ENCODE measurements around the gene FOLR3.
"Not testable (repeated sequence)": the region's sequence is repeated elsewhere in the genome, so short reads cannot be mapped to it uniquely, and the experiment has no call there.

Gene FOLR3

DNA sequence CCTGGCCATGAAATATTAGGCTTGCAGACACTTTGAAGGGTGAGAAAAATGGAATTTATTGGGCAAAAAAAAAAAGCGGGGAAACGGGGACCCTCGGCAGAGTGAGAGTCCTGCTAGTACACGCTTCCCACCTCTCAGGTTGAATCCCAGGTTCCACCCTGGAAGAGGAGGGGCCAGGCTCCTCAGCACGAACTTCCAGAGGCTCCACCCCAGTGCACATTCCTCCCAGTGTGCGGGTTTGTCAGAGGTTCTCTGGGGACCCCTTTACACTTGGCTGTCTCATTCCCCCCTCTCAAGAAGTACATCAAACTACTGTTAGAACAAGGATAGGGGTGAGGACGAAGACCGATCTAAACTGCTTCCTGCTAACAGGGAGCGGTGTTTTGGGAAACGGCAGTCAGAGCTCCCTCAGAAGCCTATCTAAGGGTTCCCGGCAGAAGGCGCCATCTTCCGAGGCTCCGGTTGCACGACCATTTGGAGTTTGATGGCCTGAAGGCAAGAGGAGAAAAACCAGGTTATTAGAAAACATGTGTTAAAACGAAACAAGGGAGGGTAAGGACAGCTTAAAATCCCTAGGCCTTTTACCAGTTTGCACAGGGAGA lies 27.5 kb downstream of the FOLR3 start:
- no peak for DNase-seq (ENCODE audit: low spot score)

DNA sequence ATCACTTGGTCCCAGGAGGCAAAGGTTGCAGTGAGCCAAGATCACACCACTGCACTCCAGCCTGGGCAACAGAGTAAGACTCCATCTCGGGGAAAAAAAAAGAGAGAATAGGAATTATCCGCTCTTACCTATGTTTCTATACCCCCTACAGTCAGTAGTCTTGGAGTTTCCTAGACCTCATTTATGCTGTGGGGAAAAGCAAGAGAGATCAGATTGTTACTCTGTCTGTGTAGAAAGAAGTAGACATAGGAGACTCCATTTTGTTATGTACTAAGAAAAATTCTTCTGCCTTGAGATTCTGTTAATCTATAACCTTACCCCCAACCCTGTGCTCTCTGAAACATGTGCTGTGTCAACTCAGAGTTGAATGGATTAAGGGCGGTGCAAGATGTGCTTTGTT lies 28.7 kb downstream of the FOLR3 start:
- DNase-seq (ENCODE audit: low spot score): not testable (repeated sequence)

DNA sequence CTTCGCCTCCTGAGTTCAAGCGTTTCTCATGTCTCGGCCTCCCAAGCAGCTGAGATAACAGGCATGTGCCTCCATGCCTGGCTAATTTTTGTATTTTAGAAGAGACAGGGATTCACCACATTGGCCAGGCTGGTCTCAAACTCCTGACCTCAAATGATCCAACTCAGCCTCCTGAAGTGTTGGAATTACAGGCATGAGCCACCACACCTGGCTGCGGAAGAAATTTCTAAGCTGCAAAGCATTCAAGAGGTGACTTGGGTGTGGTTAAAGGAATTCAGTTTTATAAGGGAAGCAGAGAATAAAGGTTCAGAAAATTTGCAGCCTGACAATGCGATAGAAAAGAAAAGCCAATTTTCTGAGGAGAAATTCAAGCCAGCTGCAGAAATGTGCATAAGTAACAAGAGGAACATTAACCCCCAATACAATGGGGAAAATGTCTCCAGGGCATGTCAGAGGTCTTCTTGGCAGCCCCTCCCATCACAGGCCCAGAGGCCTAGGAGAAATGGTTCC lies 33.6 kb downstream of the FOLR3 start:
- not testable (repeated sequence) for DNase-seq (ENCODE audit: low spot score)

DNA sequence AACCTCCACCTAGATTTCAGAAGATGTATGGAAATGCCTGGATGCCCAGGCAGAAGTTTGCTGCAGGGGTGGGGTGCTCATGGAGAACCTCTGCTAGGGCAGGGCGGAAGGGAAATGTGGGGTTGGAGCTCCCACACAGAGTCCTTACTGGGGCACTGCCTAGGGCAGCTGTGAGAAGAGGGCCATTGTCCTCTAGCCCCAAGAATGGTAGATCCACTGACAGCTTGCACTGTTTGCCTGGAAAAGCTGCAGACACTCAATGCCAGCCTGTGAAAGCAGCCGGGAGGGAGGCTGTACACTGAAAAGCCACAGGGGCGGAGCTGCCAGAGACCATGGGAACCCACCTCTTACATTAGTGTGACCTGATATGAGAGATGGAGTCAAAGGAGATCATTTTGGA lies 34.2 kb downstream of the FOLR3 start:
- DNase-seq (ENCODE audit: low spot score): not testable (repeated sequence)

DNA sequence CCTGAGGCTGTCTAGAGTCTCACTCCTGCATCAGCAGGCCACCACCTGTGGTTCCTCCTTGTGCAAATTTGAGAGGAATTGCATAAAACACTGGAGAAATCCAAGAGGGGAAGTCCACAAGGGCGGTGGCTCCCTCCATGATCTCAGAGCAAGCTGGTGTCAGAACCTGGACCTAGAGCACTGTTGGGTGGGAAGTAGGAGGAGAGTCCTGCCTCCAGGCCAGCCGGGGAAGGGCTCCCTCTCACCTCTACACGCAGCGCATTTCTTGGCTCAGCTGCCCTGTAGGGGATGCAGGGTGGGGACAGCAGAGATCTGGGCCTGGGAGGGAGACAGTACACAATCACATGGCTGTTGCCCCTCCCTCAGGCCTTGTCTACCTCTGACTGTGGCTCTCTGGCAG lies 36.5 kb downstream of the FOLR3 start:
- not testable (repeated sequence) for DNase-seq (ENCODE audit: low spot score)

DNA sequence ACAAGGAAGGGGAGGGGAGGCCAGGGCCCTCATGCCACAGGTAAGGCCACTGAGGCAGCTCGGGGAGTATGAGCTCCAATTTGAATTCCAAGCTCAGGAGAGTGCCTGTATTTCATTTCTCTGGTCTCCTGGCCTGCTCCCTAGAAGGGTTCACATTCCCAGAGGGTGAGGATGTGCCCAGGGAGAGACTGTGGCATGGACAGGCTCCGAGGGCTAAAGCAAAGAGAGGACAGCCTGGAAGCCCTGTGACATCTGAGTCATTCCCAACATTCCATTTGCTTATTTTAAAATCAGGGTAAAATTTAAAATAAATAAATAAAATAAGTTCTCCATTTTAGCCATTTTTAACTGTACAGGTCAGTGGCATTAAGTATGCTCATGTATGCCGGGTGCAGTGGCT lies 37.8 kb downstream of the FOLR3 start:
- DNase-seq (ENCODE audit: low spot score): no peak

DNA sequence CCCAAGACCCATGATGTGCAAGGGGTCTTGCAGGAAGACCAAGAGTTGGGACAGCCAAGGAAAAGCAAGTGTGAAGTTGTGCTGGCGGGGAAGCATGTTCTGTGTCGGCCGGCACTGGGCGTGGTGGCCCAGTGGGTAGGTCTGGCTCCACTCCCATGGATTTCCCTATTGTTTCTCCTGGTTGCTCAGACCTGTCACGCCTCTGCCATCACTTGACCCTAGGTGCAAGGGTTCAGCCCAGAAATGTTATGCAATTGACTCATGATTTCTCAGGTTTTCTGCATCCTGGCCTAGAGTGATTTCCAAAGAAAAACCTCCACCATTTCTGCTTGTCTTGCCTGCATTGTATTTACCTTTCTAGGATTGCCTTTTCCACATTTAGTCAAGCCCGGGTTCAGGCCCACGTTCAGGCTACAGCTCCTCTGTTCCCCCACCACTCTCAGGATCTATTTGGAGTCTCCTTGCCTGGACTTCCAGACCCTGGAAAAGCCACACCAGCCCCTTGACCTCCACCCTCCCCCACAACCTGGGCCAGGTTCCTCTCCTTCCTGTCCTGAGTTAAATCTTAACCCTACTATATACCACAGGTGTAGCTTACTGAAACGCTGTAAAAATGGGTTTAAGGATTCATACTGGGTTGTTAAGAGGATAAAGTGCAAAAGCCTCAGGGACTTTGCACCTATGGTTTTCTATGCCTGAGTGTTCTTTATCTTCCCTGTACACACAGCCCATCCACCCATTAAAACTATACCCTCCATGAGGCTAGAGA lies 39.0 kb downstream of the FOLR3 start:
- no peak for DNase-seq (ENCODE audit: low spot score)

DNA sequence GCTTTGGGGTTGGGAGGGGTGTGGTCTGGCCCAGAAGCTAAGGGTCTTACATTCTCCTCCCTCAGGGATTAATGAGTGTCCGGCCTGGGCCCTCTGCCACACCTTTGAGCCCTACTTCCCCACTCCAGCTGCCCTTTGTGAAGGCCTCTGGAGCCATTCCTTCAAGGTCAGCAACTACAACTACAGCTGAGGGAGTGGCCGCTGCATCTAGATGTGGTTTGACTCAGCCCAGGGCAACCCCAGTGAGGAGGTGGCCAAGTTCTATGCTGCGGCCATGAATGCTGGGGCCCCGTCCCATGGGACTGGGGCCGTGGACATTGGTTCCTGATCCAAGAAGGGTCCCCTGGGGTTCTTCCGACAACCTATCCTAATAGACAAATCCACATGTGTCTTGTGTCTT lies 42.1 kb downstream of the FOLR3 start:
- no peak for DNase-seq (ENCODE audit: low spot score)

DNA sequence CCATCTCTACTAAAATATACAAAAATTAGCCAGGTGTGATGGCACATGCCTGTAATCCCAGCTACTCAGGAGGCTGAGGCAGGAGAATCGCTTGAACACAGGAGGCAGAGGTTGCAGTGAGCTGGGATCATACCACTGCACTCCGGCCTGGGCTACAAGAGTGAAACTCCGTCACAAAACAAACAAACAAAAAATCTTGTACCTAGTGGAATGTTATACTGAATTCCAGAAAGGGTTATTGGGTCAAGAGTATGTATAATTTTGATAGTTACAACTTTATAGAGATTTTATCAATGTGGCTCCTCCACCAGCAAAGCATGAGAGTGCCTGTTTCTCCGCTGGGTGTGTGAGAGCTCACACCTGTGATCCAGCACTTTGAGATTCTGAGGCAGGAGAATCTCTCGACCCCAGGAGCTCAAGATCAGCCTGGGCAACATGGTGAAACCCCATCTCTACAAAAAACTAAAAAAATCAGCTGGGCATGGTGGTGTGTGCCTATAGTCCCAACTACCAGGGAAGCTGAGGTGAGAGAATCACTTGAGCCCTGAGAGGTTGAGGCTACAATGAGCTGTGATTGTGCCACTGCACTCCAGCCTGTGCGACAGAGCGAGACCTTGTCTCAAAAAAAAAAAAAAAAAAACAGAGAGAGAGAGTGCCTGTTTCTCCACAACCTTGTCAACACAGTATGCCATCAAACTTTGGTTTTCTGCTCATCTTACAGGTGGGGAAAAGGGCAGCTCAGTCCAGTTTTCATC lies 43.7 kb downstream of the FOLR3 start:
- DNase-seq (ENCODE audit: low spot score): no peak

DNA sequence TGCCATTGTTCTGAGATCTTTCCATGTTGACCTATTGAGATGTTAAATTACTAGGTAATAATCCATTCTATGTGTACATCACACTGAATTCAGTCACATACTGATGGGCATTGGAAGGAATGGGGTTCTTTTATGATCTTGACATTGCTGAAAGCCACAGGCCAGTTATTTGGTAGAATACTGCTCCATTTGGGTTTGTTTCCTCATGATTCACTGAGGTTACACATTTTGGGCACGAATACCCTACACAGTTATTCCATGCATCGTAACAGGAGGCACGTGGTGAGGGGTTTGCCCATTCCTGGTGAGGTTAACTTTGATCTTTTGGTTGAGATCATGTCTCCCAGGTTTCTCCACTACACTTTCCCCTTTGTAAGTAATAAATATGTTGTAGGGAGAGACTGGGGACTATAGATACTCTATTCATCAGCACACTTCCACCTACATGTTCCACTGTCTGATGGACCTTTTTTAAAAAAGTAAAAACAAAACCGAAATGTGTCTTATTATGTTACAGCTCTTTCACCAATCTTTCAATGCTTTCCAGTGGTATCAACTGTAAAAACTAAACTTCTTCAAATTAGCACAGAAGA lies 44.4 kb downstream of the FOLR3 start:
- DNase-seq (ENCODE audit: low spot score): no peak

DNA sequence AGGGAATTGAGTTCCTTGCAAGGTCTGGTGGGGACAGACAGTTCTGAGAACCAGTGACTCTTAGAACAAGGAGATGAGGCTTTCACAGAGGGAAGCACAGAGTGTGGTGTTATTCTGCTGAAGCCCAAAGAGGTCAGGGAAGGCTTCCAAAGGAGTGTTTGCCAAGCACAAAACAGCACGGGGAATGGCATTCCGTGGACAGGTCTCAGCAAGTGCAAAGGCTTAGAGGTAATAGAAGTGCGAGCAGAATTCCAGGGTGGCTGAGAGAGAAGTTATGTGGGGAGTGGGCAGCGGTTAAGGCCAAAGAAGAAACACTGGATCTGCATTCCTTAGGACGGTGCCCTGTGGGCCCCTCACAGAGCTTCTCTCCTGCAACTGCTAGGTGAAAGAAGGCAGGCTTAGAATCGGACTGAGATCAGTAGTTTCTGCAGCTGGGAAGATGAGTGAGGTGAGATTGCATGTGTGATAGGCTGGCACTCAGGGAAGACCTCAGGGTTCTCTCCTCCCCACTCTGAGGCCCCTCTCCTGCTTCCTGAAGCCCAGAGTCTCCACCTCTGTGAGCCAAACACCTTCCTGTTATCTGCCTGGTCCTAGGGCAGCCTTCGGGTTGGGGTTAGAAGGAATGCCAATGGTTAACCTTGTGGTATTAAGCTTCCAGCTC lies 45.5 kb downstream of the FOLR3 start:
- DNase-seq (ENCODE audit: low spot score): not testable (repeated sequence)

DNA sequence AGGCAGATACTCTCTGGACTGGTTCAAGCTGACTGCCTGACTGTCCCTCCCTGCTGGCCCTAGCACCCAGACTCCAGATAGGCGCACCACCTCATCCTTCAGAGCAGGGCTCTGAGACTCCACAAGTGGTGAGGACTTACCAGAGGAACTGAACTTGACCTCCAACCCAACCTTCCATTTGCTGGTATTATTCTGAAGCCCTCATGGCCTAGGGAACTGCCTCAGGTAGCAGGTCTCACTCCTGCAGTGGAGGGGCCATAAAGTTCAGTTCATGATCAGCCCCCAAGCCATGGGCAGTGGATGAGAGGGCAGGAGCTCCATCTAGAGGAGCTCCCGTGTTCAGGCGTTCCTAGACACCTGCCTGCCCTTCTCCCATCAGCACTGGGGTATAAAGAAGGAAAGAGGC lies 46.0 kb downstream of the FOLR3 start:
- not testable (repeated sequence) for DNase-seq (ENCODE audit: low spot score)

DNA sequence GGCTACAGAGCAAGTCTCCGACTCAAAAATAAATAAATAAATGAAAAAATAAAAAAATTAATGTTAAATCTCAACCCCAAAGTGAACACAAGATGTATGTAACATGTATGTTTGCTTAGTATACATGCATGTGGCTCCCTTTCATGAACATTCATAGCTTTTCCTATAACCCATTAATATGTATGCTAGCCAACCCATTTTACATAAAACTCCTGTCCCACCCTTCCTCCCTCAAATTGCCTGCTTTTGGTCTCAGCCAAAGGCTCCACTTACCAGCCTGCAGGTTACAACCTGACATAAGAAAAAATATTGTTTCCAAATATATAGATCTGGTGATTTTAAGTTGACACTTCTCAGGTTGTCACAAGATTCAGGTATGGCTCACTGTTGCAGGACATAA lies 52.7 kb downstream of the FOLR3 start:
- no peak for DNase-seq (ENCODE audit: low spot score)

All from hematopoietic multipotent progenitor cell treated with erythropoietin and hydrocortisone succinate and interleukin-3 and kit ligand, for 15 days (in vitro differentiated cells).